OCI-LY3 (cell line): ENCODE data around the gene SCAMP1.

ENCODE experiments used
- H2AFZ ChIP-seq: fragments of 200-600, 300-600 bp; shearing (Covaris generic); 2 replicates; pipeline ENCODE4 v1.6.0; 2014; ENCODE audit warnings: antibody characterized with exemption, low read depth, low read length
- H3K27ac ChIP-seq: fragments of 200-600, 300-600 bp; sonication (generic); 2 replicates; pipeline ENCODE4 v1.5.1; 2014; ENCODE audit warnings: mild to moderate bottlenecking, low read length, moderate library complexity, mixed read lengths
- H3K27me3 ChIP-seq: fragments of 200-600, 300-600 bp; sonication (generic); 2 replicates; pipeline ENCODE4 v1.6.1; 2014; ENCODE audit warnings: low read depth, low read length, mixed read lengths
- H3K36me3 ChIP-seq: fragments of 200-600, 300-600 bp; sonication (generic); replicated peaks from 2 replicates; pipeline ENCODE3; 2014; ENCODE audit warnings: low read depth, low read length, mixed read lengths
- H3K4me1 ChIP-seq: fragments of 300-600, 200-600 bp; sonication (generic); 2 replicates; pipeline ENCODE4 v1.6.1; 2014; ENCODE audit warnings: low read length, mixed read lengths
- H3K4me2 ChIP-seq: fragments of 200-600, 300-600 bp; sonication (generic); 2 replicates; pipeline ENCODE4 v1.6.1; 2014; ENCODE audit warnings: low read length, mixed read lengths
- H3K4me3 ChIP-seq: fragments of 300-600, 200-600 bp; sonication (generic); 2 replicates; pipeline ENCODE4 v1.5.1; 2014; ENCODE audit warnings: antibody characterized with exemption, mild to moderate bottlenecking, low read length, moderate library complexity
- H3K79me2 ChIP-seq: fragments of 300-600, 200-600 bp; shearing (Covaris generic); 2 replicates; pipeline ENCODE4 v1.6.1; 2014; ENCODE audit warnings: mild to moderate bottlenecking, low read length, mixed read lengths
- H3K9ac ChIP-seq: fragments of 300-600, 200-600 bp; shearing (Covaris generic); 2 replicates; pipeline ENCODE4 v1.6.0; 2014; ENCODE audit warnings: mild to moderate bottlenecking, low read length, moderate library complexity
- H3K9me3 ChIP-seq: fragments of 200-600, 300-600 bp; shearing (Covaris generic); 2 replicates; pipeline ENCODE4 v1.6.1; 2014; ENCODE audit warnings: low read length, mixed read lengths; ENCODE audit not compliant: insufficient read depth
- H4K20me1 ChIP-seq: fragments of 200-600, 300-600 bp; sonication (generic); 2 replicates; pipeline ENCODE4 v1.6.1; 2016; ENCODE audit warnings: low read length, mixed read lengths; ENCODE audit not compliant: insufficient read depth
- EZH2phosphoT487 ChIP-seq: fragments of 200-600 bp; shearing (Covaris generic); IDR thresholded peaks from 2 replicates; pipeline ENCODE4 v1.6.1; 2018; ENCODE audit warnings: antibody characterized with exemption, mixed run types, low read depth
- TF ChIP-seq, protein P1 (sequence below): fragments of 200-600, 300-600 bp; sonication (generic); IDR thresholded peaks from 2 replicates; pipeline ENCODE4 v1.5.1; 2014; ENCODE audit warnings: antibody characterized with exemption, low read length, low read depth

Gene SCAMP1

DNA sequence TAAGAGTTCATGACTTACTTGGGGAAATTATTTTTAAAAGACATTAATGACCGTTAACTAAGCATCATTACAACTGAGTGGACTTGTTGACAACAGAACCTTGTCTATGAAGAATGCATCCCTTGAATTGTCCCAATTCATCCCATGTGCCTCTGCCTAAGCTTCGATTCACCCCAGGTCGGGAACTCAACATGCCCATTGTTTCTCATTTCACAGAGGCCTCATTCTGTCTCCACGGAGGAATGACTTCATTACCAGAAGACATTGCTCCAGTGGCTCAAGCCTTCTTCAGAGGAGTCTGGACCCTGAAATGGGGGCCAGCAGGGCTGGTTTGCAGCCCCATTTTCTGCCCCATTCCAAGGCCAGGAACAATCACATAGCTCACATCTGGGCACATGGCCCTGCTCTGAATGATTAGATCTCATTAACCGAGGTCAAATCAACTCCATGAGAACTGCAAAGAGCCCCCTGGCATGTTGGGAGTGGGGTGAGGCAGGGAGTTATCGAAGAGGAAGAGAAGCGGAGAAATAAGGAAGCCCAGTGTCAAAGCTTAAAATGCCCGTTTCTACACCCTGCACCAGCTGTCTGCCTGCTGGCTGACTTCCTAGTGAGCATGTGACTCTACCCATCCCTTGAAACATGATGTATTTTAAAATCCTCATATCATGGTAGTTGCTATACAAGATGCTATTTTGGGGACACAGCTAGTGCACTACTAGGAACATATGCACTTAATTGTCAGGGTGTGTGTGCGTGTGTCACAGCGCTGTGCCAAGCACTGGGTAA, 150.9 kb downstream of the SCAMP1 start:
- H3K27me3 ChIP-seq, result peaks cover 11% of the 10 kb centered on the region
- H3K9me3 ChIP-seq, result no peaks in the 10 kb centered on the region
- no peaks in the 10 kb centered on the region for H3K36me3 ChIP-seq
- no peak overlapping the region for H2AFZ ChIP-seq
- TF ChIP-seq, protein P1, sequence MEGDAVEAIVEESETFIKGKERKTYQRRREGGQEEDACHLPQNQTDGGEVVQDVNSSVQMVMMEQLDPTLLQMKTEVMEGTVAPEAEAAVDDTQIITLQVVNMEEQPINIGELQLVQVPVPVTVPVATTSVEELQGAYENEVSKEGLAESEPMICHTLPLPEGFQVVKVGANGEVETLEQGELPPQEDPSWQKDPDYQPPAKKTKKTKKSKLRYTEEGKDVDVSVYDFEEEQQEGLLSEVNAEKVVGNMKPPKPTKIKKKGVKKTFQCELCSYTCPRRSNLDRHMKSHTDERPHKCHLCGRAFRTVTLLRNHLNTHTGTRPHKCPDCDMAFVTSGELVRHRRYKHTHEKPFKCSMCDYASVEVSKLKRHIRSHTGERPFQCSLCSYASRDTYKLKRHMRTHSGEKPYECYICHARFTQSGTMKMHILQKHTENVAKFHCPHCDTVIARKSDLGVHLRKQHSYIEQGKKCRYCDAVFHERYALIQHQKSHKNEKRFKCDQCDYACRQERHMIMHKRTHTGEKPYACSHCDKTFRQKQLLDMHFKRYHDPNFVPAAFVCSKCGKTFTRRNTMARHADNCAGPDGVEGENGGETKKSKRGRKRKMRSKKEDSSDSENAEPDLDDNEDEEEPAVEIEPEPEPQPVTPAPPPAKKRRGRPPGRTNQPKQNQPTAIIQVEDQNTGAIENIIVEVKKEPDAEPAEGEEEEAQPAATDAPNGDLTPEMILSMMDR, result no peak
- no peak for TF ChIP-seq EZH2phosphoT487
- no peaks in the 10 kb centered on the region for H3K79me2 ChIP-seq
- H3K27ac ChIP-seq, result no peak overlapping the region
- no peak overlapping the region for H3K4me3 ChIP-seq
- H3K4me2 ChIP-seq, result no peak overlapping the region; the same call in 1 of the 2 replicates
- H3K4me1 ChIP-seq, result peaks cover 9% of the 10 kb centered on the region; the same call in 1 of the 2 replicates
- H3K9ac ChIP-seq, result no peak overlapping the region
- H4K20me1 ChIP-seq, result no peaks in the 10 kb centered on the region

DNA sequence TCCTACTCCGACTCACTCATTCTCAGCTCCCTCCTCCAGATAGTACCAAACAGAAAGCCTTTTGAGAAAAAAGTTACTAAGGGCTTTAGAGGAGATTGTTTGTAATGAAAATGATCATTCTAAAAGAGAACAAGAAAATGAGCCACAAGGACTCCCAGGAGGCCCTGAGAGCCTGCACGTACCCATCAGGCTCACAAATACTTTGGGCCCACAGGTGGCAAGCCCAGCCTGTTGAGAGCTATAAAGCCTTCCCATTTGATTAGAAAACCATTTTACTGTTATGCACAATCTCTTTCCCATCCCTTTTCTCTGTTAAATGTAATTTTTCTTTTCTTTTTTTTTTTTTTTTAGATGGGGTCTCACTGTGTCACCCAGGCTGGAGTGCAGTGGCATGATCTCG, 152.0 kb downstream of the SCAMP1 start:
- Histone ChIP-seq H3K79me2 (no peaks in the 10 kb centered on the region), H3K27me3 (peaks cover 11% of the 10 kb centered on the region), H3K4me2 (no peak overlapping the region), H3K4me3 (no peak overlapping the region), H3K9ac (no peak overlapping the region), H3K27ac (no peak overlapping the region), H4K20me1 (no peaks in the 10 kb centered on the region), H3K9me3 (no peaks in the 10 kb centered on the region), H2AFZ (no peak overlapping the region), H3K4me1 (peaks cover 9% of the 10 kb centered on the region; the same call in 1 of the 2 replicates), H3K36me3 (no peaks in the 10 kb centered on the region)
- no peak for TF ChIP-seq EZH2phosphoT487
- TF ChIP-seq, protein P1, result no peak

DNA sequence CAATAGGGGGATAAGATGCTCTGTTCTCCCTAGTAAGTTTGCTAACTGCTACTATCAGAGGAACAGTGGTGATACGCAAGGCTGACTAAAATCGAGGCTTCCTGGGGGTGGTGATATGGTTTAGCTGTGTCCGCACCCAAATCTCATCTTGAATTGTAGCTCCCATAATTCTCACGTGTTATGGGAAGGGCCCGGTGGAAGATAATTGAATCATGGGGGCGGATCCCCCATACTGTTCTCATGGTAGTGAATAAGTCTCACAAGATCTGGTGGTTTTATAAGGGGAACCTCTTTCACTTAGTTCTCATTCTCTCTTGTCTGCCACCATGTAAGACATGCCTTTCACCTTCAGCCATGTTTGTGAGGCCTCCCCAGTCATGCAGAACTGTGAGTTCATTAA, 153.0 kb downstream of the SCAMP1 start:
- Histone ChIP-seq H2AFZ (no peak overlapping the region), H3K4me1 (peaks cover 9% of the 10 kb centered on the region; the same call in 1 of the 2 replicates), H3K79me2 (no peaks in the 10 kb centered on the region), H3K36me3 (no peaks in the 10 kb centered on the region), H3K27me3 (peaks cover 11% of the 10 kb centered on the region), H4K20me1 (no peaks in the 10 kb centered on the region), H3K4me3 (no peak overlapping the region), H3K9me3 (no peaks in the 10 kb centered on the region), H3K27ac (no peak overlapping the region), H3K9ac (no peak overlapping the region), H3K4me2 (no peak overlapping the region)
- TF ChIP-seq EZH2phosphoT487, result no peak
- TF ChIP-seq, protein P1, result no peak

DNA sequence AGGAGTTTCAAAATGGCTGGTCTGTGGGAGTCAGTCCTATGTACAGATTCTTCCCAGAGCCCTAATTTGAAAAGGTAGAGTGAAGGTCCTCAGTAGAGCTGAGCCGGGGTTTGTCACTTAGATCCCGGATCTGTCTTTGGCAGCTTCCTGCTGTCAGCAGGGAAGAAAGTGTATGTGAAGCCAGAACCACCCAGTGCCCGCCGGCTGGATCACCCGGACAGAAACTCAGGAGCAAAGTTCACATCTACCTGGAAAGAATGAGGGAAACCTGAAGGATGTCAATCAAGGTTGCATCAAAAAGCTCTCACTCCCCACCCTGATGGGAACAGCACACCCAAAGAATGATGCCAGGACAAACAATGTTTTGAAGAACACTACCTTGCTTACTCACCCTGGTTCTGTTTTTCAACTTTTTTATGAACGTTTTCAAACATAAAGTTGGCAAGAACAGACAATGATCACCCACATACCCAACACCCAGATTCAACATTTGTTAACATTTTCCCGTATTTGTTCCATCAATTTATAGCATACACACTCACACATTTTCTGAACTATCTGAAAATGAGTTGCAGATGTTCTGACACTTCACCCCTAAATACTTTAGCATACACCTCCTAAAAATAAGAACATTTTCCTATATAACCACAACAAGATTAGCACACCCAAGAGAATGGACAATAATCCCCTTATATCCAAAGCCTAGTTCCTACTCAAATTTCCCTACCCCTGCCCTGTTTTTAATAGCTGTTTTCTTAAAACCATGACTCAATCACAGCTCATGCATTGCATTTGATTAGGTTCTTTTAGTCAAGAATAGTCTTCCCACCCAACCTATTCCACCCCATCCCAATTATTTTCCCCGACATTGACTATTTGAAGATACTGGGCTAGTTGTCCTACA, 154.3 kb downstream of the SCAMP1 start:
- no peak overlapping the region for H3K9ac ChIP-seq
- no peaks in the 10 kb centered on the region for H4K20me1 ChIP-seq
- no peaks in the 10 kb centered on the region for H3K9me3 ChIP-seq
- H3K79me2 ChIP-seq, result no peaks in the 10 kb centered on the region
- no peak overlapping the region for H3K4me3 ChIP-seq
- H2AFZ ChIP-seq, result no peak overlapping the region
- H3K36me3 ChIP-seq, result no peaks in the 10 kb centered on the region
- TF ChIP-seq, protein P1, result no peak
- no peak for TF ChIP-seq EZH2phosphoT487
- H3K4me1 ChIP-seq, result peaks cover 5% of the 10 kb centered on the region; the same call in 1 of the 2 replicates
- H3K27me3 ChIP-seq, result peaks cover 3% of the 10 kb centered on the region
- no peak overlapping the region for H3K27ac ChIP-seq
- no peak overlapping the region for H3K4me2 ChIP-seq
